Stimulated activated CD8-positive, alpha-beta memory T cell treated with anti-CD3 and anti-CD28 coated beads, Interleukin-7, amount 100 ng/mL, for 1 hour (primary cell): Measurements from ENCODE around the gene UNC13C.

Source experiments
- DNase-seq, 2 donors: peaks; one replicate each; pipeline ENCODE4 v3.0.0-alpha.2; 2020; ENCODE audit warnings: low read depth in 2 of 2

Gene UNC13C

GRCh38 chr15:54644796-54645195, 666.6 kb downstream of the UNC13C start:
- no peak for DNase-seq

GRCh38 chr15:54659646-54660045, 681.4 kb downstream of the UNC13C start:
- no peak for DNase-seq

- no peak for DNase-seq
Measured at GRCh38 chr15:54660356-54660755, 682.1 kb downstream of the UNC13C start.

GRCh38 chr15:54675241-54675640, 697.0 kb downstream of the UNC13C start:
- DNase-seq: no peak

GRCh38 chr15:54681584-54681983, 703.3 kb downstream of the UNC13C start:
- DNase-seq: no peak
